NK-92 treated with Interleukin-12 subunit alpha and Interleukin-12 subunit beta, amount 100 ng/mL, for 24 hours (cell line): ENCODE measurements around the gene FAM83C.
A peak's percentile ranks its signal among the peaks of the same experiment; 100 is the strongest.
"Not testable (repeated sequence)": the region's sequence is repeated elsewhere in the genome, so short reads cannot be mapped to it uniquely, and the experiment has no call there.

Source experiments
- DNase-seq: peaks from one replicate; lab custom pipeline; 2025; lab: John Stamatoyannopoulos, UW

FAM83C gene

DNA sequence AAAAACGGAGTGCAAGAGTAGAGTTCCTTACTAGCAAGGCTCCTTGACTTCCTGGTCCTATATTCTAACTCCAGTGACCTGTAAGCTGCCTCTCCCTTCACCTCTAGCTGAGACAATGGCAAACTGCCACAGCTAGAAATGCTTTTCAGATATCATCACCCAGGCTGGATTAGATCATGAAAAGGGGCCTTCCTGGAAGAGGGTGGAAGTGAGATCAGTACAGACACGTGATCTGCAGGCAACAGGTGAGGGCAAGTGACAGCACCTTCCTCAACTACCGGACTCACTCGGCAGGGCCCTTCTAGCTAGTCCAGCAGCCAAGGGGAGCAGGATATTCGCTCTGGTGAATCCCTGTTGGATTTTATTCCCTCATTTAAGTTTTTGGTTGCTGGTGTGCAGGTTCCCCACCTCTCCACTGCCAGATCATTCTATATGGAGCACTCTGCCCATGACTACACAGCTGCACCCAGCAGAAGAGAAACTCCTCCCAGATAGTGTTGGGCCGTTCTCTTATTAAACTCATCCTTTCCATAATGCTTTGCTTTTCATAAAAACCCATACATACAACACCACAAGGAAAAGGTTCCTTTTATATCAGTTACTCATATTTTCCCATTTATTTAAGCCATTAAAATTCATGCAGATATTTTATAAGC lies 26.4 kb upstream of the FAM83C start:
- DNase-seq = no peak

DNA sequence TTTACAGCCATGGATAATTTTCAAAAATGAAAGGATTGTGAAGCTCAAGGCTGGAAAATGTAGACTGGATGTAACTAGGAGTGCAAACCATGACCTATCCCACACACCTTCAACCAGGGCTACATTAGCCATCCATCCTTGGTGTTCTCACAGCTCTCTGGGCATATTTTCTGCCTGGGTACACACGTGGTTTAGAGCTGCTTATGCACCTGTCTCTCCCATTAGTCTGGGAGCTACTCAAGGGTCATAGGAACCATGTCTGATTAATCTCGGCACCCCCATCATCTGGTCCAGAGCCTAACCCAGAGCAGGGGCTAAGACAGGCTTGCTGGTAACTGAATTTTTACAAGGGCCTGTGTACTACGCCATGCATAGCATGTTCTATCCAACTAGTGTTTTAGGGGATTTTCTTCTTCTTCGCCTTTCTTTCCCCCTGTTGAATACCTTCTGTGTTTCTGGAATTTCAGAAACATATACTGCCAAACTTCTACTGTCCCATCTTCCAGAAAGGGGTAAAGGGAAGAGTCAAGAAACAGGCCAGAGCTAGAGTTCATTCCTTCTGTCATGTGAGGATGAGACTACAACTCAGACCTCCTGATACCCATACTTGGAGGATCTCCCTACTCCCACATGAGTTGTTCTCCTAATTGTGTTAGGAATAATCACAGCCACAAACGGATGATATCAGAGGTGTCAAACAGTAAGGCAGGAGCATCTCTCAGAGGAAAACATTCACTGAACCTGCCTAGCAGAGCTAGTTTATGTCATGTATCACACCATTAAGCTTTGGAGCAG lies 25.4 kb upstream of the FAM83C start:
- DNase-seq = no peak

- no peak for DNase-seq
Measured at GRCh38 chr20:35316086-35316485, 23.9 kb upstream of the FAM83C start.

DNA sequence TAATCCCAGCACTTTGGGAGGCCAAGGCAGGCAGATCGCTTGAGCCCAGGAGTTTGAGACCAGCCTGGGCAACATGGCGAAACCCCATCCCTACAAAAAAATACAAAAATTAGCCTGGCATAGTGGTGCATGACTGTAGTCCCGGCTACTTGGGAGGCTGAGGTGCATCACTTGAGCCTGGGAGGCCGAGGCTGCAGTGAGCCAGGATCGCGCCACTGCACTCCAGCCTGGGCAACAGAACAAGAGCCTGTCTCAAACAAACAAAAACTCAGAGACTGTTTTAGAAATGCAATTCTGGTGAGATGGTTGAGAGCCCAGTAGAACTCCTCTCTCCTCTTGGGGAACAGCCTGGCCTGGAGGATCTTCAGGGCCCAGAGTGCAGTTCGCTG lies 23.4 kb upstream of the FAM83C start:
- not testable (repeated sequence) for DNase-seq

DNA sequence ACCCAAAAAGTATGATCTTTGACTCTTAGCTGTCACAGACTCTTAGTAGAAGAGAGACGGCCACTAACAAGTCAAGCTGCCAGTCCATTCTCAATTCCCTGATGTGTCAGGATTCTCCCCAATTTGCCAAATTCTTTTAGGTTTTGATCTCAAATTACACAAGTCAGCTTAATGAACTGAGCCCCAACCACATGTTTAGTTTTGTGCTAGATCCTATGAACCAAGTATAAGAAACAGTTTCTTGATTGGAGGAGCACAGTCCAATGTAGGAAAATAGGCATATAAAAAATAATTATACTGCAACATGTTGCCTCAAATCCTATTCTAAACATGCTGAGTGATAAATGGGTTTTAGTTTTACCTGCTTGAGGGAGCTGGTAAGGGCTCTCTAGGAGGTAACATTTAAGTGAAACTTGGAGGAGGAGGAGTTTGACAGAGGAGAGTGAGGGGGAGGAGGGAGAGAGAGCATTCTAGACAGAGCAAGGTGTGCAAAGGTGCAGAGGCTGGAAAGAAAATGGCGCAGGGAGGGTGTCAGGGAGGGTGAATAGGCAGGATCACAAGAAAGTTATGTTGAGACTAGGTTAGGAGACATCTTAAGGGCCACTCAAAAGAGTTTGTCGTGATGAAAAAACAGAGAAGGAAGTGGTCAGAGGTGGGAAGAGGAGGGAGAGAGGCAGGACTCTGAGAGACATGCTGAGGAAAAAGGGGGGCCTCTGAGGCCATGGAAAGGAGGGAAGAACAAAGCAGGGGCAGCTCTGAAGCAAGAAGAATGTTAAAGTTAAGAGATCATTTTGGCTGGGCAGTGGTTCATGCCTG lies 22.8 kb upstream of the FAM83C start:
- no peak for DNase-seq

DNA sequence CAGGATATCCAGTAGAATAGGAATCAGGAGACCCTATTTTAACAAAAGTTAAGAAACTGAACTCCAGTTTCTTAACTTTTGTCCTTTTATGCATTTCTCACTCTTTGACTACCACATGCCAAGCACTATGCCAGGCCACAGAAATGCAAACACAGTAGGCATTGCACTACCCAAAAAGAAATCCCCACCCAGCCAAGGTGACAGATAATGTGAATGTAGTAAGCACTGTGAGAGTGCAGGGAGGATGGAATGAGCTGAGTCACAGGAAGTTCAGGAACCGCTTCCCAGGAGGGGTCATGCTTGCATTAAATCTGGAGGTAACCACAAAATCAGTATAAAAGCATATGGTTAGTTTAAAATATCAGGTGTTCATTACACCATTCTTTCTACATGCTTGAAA lies 20.1 kb upstream of the FAM83C start:
- DNase-seq = no peak

DNA sequence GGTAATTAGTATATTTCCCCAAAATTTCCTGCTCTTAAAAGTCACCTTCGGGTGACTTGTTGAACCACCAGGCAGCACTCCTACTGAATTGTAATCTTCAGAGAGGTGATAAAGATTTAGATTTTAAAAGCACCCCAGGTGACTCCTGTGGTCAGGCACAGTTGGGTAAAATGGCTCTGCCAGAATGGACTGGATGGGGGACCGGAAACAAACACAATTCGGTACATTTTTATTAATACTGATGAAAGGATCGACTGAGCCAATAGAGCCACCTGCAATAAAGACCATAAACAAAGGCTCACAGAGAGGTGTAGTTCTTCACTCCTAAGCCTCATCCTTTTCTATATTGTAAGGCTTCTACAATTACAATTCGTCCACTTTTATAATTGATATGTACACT lies 19.6 kb upstream of the FAM83C start:
- DNase-seq = no peak

DNA sequence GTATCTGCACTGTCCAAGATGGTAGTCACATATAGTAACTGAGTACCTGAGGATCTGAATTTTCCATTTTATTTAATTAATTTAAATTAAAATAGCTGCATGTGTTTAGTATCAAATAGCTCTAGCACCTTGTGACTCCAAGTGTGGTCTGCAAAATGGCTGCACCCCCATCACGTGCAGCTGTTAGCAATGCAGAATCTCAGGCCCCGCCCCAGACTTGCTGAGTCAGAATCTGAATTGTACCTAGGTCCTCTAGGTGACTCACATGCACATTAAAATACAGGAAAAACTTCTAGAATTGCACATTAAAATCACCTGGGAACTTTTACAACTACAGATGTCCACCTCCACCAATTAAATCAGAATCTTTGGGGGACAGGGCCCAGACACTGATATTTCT lies 19.2 kb upstream of the FAM83C start:
- peak; percentile 69 for DNase-seq

DNA sequence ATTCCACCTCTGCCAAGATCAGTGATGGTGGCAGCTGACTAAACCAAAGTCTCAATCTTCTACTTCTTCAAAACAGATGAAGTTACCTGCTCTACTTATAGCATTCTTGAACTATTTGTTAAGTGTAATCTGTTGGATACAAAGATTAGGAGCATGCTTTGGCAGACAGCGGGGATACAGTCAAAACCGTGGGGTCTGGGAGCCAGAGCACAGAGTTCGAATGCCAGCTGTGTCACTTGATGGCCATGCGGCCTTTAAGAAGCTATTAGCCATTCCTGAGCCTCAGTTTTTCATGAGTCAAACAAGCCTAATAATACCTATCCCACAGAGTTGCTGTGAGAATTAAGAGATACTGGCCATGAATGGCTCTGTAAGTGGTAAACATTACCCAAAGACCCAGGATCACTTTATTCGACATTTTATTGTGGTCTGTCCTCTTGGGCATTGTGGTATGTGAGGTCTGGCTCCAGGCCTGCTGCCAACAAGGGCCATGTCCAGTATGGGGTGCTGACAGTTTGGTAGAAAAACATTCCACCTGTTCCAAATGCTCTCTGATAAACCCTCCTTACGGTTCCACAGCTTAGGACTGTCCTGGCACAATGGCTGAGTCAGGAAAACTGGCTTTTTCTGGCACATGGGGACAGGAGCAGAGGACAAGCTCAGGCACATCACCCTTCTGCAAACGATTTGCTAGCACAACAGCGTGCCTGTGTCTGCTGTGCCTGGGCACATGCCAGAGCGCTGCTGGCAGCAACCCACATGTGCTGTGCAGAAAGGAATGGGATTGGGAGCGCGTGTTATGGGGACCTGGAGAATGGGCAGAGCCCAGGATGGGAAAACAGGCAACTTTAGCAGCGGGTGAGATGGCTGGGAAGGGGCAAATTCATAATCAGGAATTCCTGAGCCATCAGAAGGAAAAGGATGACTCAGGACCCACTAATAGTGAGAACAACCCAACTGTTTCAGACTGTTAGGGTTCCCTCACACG lies 15.7 kb upstream of the FAM83C start:
- no peak for DNase-seq

DNA sequence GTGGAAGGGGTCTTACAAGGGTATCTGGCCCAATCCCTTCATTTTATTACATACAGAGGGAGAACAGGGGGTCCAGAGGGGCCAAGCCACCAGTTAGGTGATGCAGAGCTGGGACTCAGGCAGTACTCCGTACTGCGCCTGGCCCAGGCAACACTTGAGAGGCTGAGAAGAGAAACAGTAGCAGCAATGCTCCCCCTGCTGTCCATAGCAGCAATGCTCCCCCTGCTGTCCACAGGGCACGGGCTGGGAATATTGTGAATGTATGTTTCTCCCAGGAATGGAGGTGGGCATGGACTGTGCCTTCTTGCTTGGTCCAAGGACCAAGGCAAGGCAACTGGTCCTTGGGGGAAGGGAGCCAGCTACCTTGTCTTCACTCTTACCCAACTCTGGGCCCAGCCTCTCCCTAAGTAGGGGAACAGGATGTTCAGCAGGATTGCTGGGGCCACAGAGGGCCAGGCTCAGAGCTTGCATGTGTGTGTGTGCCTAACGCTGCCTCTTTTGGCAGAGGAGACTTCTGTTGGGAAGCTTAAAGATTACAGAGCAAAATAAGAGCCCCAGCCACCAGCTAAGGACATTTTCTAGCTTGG lies 14.8 kb upstream of the FAM83C start:
- DNase-seq = peak; percentile 29

DNA sequence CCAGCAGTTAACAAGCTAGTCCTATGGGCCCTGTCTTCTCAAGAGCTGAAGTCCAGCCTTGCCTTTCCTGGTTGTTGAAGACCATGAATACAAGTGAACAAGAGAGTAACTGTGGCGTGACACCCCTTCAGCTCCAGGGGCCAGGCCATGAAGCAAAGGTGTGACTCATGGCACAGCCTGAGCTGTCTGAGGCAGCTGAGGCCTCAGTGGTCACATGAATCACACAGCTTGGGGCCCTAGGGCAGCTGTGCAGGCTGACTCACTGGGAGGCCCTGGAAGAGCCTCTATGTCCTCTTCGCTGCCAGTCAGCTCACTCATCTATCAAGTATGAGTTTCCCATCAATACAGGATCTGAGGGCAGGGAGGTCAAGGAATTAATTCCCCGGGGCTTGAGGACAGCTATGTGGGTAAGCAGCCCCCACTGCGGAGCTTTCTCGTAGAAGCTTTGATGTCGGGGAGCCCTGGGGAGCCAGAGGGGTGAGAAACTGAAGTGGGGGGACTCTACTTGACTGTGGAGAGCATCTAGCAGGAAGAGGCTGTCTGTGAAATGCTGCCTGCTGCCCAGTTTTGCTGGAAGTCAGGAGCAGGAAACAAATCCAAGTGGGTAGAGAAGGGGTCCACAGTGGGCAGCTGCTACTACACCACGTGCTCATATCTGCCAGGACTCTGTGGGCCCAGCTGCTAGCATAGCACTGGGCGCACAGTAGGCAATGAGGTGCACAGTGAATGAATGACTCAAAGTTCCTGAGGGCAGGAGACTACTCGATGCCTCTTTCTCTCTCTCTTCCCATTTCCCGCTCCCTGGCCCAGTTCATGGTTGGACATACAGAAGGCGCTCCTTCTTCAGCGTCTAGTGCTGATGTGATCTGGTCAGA lies 13.7 kb upstream of the FAM83C start:
- DNase-seq = peak; percentile 89

- DNase-seq = no peak
Measured at GRCh38 chr20:35304956-35305355, 12.7 kb upstream of the FAM83C start.

GRCh38 chr20:35303735-35304491 lies 11.7 kb upstream of the FAM83C start:
- DNase-seq = peak; percentile 70

- no peak for DNase-seq
Measured at GRCh38 chr20:35303382-35303734, 11.1 kb upstream of the FAM83C start.

- DNase-seq = no peak
Measured at GRCh38 chr20:35302421-35303335, 10.5 kb upstream of the FAM83C start.

GRCh38 chr20:35301426-35301825 lies 9.2 kb upstream of the FAM83C start:
- no peak for DNase-seq

DNA sequence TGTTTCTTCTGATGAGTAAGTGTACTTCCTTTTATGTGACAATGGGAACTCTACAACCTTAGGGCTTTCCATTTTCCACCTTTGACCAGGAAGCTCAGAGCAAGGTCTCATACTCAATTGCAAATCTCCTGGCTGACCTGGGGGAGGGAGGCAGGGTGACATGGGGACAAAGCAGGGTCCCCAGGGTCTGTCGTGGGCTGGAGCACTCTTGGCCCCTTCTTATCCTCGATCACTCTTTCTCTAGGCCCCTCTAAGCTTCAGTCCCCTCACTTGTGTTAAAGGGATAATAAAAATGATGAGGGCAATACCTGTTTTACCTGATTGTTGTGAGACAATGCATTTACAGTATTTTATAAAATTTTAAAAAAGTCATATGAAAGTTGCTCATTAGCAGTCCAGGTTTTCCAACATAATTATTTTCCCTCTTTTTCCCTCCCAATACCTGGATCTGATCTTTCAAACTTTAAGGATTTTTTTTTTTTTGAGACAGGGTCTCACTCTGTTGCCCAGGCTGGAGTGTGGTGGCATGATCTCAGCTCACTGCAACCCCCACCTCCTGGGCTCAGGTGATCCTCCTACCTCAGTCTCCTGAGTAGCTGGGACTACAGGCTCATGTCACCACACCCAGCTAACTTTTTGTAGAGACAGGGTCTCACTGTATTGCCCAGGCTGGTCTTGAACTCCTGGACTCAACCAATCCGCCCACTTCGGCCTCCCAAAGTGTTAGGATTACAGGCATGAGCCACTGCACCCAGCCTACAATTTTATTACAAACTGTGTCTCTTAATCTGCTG lies 8.4 kb upstream of the FAM83C start:
- no peak for DNase-seq

DNA sequence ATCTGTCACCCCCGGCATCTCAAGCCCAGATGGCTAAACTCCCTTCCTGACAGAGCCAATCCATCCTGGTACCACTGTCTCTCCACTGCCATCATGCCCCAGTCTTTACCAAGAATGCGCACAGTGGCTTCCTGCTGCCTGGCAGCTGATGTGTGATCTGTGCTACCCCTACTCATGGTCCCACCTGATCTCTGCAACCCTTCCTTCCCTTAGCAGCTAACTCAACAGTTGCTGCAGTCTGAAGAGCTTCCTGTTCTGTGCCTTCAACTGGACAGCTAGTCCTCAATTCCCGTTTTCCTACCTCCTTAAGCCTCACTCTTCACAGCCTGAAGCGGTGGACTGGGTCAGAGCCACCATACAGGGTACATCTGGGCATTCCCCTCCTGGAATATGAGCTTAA lies 7.6 kb upstream of the FAM83C start:
- no peak for DNase-seq
